H1 (cell line): ENCODE data around the gene GOLGA3.

ENCODE experiments used
- ASH2L ChIP-seq: fragments of 200-600, 300-600 bp; sonication (generic); IDR thresholded peaks from one replicate; pipeline ENCODE4 v1.7.1; 2017; ENCODE audit warnings: low read length
- CTCF ChIP-seq, 3 experiments: IDR thresholded peaks; 1 replicate in 2 of 3; 2 replicates in 1 of 3; pipeline versions ENCODE4 v1.5.1 to v1.6.1; 2011; ENCODE audit warnings: low read length in 3 of 3, mild to moderate bottlenecking in 3 of 3, inconsistent platforms in 2 of 3, low read depth in 1 of 3, moderate library complexity in 1 of 3; ENCODE audit not compliant: insufficient read depth in 1 of 3; ENCODE audit errors: control extremely low read depth in 1 of 3
- SP1 ChIP-seq: IDR thresholded peaks from 2 replicates; pipeline ENCODE4 v1.6.1; 2011; ENCODE audit warnings: low read depth, low read length
- YY1 ChIP-seq: IDR thresholded peaks from 2 replicates; pipeline ENCODE4 v1.6.1; 2011; ENCODE audit warnings: low read depth, mild to moderate bottlenecking, low read length

GRCh38 chr12:132719141-132719953 is 109.3 kb downstream of the GOLGA3 start:
- TF ChIP-seq YY1 (no peak), CTCF (IDR thresholded peaks at IDR 0.05; ENCODE audit: control extremely low read depth in 1 of 3, insufficient read depth in 1 of 3, low read depth in 1 of 3, low read length in 3 of 3) (no peak), SP1 (no peak), ASH2L (no peak)
